HT1080 (cell line): ENCODE data around the gene DLAT. TPM values are rescaled to one million over a fixed set of nuclear protein-coding genes. Genes with fewer than 3 reads are reported as not detected.
"Not testable (repeated sequence)": the region's sequence is repeated elsewhere in the genome, so short reads cannot be mapped to it uniquely, and the experiment has no call there.

Source experiments
- DNase-seq: peaks from one replicate; pipeline ENCODE4 v3.0.0-alpha.2; 2015; ENCODE audit warnings: low read depth
- total RNA-seq: library from RNA; depleted of rRNA; stranded (reverse); fragments of >200 nt; shearing (Covaris generic); gene quantifications from 2 replicates; pipeline ENCODE4 v1.2.3, GENCODE V29; 2014

The DLAT gene
- total RNA-seq, 1 experiment from 2014 or later = 67.9 TPM

DNA sequence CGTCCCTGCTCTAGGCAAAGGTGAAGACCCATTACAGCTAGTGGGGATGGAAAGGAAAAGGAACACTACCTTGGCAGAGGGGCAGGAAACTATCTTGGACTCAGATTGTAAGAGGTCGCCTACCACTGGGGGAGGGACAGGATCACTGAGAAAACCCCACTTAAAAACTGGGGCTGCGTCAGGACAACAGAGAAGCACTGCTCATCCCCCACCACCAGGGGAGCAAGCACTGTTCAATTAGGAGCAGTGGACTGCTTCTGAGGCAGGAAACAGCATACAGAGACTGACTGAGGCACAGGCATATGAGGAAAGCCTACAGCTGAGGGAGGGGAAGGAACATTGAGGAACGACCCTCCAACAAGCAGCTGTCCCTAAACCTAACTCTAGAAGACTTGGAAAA, 20.8 kb upstream of the DLAT start:
- no peak for DNase-seq

DNA sequence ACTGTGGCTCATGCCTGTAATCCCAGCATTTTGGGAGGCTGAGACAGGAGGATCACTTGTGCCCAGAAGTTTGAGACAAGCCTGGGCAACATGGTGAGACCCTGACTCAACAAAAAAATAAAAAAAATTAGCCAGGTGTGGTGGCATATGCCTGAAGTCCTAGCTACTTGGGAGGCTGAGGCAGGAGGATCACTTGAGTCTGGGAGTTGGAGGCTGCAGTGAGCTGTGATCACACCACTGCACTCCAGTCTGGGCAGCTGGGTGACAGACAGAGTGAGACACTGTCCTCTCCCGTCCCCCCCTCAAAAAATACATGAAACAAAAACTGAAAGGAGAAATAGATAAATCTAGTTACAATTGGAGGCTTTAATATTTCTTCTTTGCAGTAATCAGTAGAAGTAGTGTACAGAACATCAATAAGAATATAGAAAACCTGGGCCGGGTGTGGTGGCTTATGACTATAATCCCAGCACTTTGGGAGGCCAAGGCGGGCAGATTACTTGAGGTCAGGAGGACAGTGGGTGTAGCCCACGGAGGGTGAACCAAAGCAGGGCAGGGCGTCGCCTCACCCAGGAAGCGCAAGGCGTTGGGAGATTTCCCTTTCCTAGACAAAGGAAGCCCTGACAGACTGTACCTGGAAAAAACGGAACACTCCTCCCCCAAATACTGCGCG, 19.6 kb upstream of the DLAT start:
- DNase-seq = no peak

GRCh38 chr11:112006095-112006441, 19.1 kb upstream of the DLAT start:
- not testable (repeated sequence) for DNase-seq

DNA sequence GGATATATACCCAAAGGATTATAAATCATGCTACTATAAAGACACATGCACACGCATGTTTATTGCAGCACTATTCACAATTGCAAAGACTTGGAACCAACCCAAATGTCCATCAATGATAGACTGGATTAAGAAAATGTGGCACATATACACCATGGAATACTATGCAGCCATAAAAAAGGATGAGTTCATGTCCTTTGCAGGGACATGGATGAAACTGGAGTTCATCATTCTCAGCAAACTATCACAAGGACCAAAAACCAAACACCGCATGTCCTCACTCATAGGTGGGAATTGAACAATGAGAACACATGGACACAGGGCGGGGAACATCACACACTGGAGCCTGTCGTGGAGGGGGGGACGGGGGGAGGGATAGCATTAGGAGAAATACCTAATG, 13.8 kb upstream of the DLAT start:
- not testable (repeated sequence) for DNase-seq

GRCh38 chr11:112012874-112013273, 12.3 kb upstream of the DLAT start:
- no peak for DNase-seq

DNA sequence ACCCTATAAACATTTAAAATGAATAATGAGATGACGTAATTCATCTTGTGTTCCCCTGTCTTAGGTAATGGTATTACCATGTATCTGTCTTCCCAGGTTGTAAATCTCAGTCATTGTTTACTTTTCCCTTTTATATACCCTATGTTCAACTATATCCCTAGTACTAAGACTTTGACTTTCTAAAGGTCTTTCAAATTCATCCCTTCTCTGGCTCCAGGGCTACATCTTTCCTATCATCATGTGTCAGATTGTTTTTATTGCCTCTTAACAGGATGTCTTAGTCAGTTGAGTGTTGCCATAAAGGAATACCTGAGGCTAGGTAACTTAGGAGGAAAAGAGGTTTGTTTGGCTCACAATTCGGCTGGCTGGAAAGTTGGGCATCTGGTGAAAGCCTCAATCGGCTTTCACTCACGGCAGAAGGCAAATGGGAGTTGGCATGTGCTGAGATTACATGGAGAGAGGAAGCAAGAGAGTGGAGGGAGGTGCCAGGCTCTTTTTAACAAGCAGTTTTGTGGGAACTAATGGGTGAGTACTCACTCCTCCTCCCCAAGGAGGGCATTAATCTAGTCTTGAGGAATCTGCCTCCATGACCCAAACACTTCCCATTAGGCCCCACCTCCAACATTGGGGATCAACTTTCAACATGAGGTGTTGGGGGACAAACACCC, 11.6 kb upstream of the DLAT start:
- no peak for DNase-seq

DNA sequence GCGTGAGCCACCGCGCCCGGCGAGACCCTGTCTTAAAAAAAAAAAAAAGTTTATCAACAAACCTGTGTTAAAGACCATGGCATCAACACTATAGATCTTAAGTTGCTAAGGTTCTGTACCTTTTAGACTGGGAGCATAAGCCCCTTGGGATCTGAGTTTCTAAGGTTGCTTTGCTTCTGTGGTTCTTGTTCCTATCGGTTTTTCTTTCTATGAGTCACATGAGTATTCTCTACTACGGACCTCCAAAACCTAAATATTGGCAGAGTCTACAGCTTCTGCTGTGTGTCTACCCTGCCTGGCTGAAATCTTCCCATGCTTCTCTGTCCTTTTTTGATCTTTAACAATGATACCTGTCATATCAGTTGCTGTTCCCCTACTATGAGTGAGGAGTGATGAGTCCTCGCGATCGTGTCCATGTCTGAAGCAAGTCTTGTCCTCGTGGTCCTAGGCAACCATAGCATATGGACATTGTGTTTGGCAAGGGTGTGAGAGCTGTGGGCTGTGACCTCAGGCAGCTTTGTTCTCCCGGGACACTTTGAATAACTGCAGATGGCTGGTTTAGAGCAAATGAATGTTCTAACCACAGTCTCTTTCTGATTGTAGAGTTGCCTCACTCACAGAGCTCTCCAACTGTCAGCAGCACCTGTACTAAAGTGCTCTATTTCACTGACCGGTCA, 9.0 kb upstream of the DLAT start:
- DNase-seq = no peak

DNA sequence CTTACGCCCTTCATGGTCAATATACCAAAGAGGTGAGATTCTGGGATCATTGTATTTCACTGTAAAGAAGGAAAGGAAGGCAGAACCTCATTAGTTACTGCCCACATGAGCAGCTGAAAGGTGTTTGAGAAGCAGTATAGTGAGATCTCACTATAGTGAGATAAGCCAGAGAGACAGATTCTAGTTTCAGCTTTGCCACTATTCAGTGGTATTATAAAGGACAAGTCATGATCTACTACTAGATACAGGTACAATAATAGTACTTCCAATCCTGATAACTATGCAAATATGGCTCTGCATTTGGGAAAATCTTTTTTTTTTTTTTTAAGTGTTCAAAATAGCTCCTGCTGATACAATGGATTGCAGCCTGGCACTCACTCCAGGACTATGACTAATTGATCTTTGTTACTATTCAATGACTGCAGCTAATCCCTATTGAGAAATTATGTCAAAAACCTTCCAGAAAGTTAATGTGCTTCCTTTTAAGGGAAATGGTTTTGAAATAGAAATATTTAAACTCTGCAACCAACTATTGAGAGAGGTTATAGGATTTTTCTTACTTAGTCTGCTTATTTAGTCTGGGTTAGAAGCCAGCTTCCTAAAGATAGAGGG, 8.3 kb upstream of the DLAT start:
- DNase-seq = no peak

DNA sequence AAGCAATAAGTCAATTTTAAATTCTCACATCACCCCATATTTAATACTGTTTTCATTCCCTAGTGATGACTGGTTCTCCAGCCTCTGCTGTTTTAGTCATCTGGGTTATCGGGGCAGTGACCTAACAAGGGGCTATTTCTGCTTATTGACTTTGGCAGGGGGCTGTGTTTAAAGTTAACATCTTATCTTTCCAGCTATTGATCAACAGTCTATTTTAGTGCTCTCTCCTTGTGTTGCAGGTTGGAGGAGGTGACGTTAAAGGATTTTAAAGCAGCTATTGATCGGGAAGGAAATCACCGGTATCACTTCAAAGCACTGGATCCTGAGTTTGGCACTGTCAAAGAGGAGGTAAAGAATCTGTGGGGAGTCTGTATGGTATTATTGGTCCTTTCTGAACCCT, 7.7 kb upstream of the DLAT start:
- no peak for DNase-seq

GRCh38 chr11:112019066-112019465, 6.1 kb upstream of the DLAT start:
- no peak for DNase-seq

DNA sequence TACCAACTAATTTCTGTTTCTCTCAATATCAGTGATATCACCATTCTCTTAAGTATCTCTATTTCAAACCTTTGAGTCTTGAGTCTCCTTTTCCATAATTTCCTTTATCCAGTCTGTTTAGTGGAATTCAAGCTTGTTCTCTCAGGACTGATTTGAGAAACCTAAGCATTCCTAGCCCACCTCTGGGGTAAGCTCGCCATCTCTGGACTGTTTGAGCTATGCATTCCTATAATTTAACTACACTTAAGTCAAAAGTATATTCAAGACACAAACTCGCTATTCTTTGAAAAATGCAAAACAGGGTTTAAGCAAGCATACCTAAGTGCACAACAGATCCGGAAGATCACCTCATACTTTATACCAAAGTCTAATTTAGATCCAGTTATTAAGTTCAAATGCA, 2.1 kb upstream of the DLAT start:
- no peak for DNase-seq

GRCh38 chr11:112024178-112024772, 933 bp upstream of the DLAT start:
- DNase-seq = no peak

DNA sequence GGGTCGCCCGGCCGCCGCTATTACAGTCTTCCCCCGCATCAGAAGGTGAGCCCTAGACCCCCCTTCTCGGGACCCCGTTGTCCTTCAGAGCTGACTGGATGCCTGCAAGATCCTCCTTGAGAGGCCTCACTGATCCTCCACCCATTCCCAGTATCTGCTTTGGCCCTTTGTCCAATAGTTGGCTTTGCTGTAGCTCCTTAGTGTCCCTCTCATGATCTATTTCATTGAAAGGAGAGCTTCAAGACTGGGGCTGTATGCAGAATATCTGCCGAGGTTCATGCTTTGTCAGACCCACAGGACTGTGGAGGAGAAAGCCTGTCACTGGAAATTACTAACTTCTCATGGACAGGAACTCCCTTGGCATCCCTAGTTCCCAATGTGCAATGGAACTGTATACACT, 499 bp downstream of the DLAT start:
- DNase-seq = peak; percentile 23

DNA sequence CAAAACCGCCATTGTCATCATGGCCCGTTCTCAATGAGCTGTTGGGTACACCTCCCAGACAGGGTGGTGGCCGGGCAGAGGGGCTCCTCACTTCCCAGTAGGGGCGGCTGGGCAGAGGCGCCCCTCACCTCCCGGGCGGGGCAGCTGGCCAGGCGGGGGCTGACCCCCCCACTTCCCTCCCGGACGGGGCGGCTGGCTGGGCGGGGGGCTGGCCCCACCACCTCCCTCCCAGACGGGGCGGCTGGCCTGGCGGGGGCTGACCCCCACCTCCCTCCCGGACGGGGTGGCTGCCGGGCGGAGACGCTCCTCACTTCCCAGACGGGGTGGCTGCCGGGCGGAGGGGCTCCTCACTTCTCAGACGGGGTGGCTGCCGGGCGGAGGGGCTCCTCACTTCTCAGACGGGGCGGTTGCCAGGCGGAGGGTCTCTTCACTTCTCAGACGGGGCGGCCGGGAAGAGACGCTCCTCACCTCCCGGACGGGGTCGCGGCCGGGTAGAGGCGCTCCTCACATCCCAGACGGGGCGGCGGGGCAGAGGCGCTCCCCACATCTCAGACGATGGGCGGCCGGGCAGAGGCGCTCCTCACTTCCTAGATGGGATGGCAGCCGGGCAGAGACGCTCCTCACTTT, 1.7 kb downstream of the DLAT start:
- not testable (repeated sequence) for DNase-seq

DNA sequence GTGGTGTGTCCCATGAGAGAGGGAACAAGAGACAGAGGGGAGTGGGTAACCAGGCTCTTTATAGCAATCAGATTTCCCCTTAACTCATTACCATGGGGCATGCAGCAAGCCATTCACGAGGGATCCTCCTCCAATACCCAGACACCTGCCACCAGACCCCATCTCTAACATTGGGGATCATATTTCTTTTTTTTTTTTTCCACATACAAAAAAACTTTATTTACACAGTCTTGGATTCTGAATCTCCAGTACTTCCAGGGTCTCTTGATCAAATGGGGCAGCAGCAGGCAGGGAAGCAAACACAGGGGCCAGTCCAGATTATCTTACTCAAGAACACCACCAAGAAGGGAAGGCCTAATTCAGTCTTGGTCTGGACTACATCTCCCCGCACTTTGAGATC, 4.3 kb downstream of the DLAT start:
- DNase-seq = no peak

GRCh38 chr11:112033902-112034301, 8.7 kb downstream of the DLAT start:
- no peak for DNase-seq

DNA sequence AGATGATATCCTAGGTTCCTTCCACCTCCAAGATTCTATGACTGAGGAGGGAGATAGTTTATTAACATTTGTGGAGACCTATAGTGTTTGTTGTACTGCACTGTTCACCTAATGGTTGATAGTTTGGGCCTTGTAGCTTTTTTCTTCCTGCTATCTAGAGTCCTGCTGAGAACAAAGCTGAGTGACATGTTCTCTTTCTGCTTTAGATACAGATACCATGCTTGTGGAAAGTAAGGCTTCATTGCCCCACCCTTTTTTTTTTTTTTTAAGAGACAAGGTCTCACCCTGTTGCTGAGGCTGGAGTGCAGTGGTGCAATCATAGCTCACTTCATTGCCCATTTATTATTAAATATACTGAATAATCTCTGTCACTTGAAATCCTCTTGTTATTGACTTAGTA, 12.3 kb downstream of the DLAT start:
- no peak for DNase-seq

- DNase-seq = peak; percentile 74
Measured at GRCh38 chr11:112042161-112042960, 17.2 kb downstream of the DLAT start.

GRCh38 chr11:112042961-112043304, 17.7 kb downstream of the DLAT start:
- DNase-seq = no peak

DNA sequence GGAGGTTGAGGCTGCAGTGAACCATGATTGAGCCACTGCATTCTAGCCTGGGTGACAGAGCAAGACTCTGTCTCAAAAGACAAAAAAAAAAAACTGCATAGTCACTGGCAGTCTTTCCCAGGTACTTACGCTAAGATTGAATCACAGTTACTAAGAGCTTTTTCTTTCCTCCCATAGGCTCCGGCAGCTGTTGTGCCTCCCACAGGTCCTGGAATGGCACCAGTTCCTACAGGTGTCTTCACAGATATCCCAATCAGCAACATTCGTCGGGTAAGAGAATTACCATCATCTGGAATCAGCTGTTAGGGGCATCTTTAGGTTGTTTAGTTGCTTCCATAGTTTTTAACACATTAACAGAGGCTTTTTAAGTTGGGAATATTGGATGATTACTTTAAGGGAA, 19.8 kb downstream of the DLAT start:
- no peak for DNase-seq

- DNase-seq = not testable (repeated sequence)
Measured at GRCh38 chr11:112046647-112047046, 21.4 kb downstream of the DLAT start.
